Sigmoid colon (tissue), 7 donors: ENCODE measurements around the gene POLR3A. TPM values are rescaled to one million over a fixed set of nuclear protein-coding genes. Genes with fewer than 3 reads are reported as not detected.

ENCODE experiments used
- DNase-seq: peaks from one replicate; pipeline ENCODE4 v3.0.0-alpha.2; 2019
- H3K27ac ChIP-seq, 4 donors: fragments of 200-600 bp; sonication (generic); one replicate each; pipeline ENCODE4 v1.5.1; 2016 to 2019; ENCODE audit warnings: mild to moderate bottlenecking in 1 of 4
- H3K27me3 ChIP-seq, 3 donors: fragments of 200-600 bp; sonication (generic); one replicate each; pipeline ENCODE4 v1.5.1; 2019; ENCODE audit warnings: mild to moderate bottlenecking in 1 of 3
- H3K36me3 ChIP-seq, 4 donors: fragments of 200-600 bp; sonication (generic); one replicate each; pipeline ENCODE4 v1.5.1; 2016 to 2019
- H3K4me1 ChIP-seq, 4 donors: fragments of 200-600 bp; sonication (generic); one replicate each; pipeline ENCODE4 v1.5.1; 2017 to 2019
- H3K4me3 ChIP-seq, 4 donors: fragments of 200-600 bp; sonication (generic); one replicate each; pipeline ENCODE4 v1.5.1; 2017 to 2019; ENCODE audit warnings: mild to moderate bottlenecking in 2 of 4, moderate library complexity in 1 of 4
- H3K9me3 ChIP-seq, 4 donors: fragments of 200-600 bp in 3 of 4; sonication (generic) in 3 of 4; one replicate each; pipeline versions ENCODE4 v1.5.1 to v1.6.1; 2013 to 2019
- CTCF ChIP-seq, 4 experiments: fragments of 450-650 bp in 3 of 4; fragments of 200-600 bp in 1 of 4; IDR thresholded peaks; one replicate each; pipeline ENCODE4 v1.5.1; 2016 to 2019; ENCODE audit warnings: antibody characterized with exemption in 4 of 4, mild to moderate bottlenecking in 3 of 4, moderate library complexity in 2 of 4
- EP300 ChIP-seq, 4 donors: sonication (generic); formaldehyde crosslinking; IDR thresholded peaks; one replicate each; pipeline ENCODE4 v1.6.1; 2017; ENCODE audit warnings: antibody characterized with exemption in 4 of 4
- POLR2A ChIP-seq, 2 donors: fragments of 450-650 bp; IDR thresholded peaks; one replicate each; pipeline ENCODE4 v1.6.1; 2016; ENCODE audit warnings: antibody characterized with exemption in 2 of 2, mild to moderate bottlenecking in 2 of 2, moderate library complexity in 2 of 2
- POLR2AphosphoS5 ChIP-seq, 4 donors: sonication (generic); formaldehyde crosslinking; IDR thresholded peaks; one replicate each; pipeline ENCODE4 v1.6.1; 2017; ENCODE audit warnings: antibody characterized with exemption in 4 of 4
- WGBS, 2 donors: extraction: QIAGEN DNeasy Blood & Tissue Kit; methylation state at CpG; one replicate each; pipeline ENCODE4 v1.1.7; 2013; 5-methylcytosine and 5-hydroxymethylcytosine counted together
- intact Hi-C: fragments of 100-400 bp; cut with DNase I; formaldehyde crosslinking; loops from one replicate; pipeline ENCODE4 v1.15.1; 2023
- polyA plus RNA-seq, 3 donors: library from polyadenylated mRNA; stranded (reverse); fragments of 200-250 nt; gene quantifications; one replicate each; pipeline ENCODE4 v1.2.3, GENCODE V29; 2013
- total RNA-seq, 4 donors: library from RNA; depleted of rRNA; stranded (reverse); fragments of >200 nt; gene quantifications; one replicate each; pipeline ENCODE4 v1.1.0, GENCODE V29; 2016
- donor health status: healthy with polysubstance abuse.
- donor health status: Bipolar disorder and iron deficiency.
- donor health status: healthy.

The POLR3A gene
- total and polyA plus RNA-seq, 7 donors, result 1.6 to 13.0 (median 9.6) TPM

- peaks cover 11 to 99% (median 64%) of the 10 kb centered on the region in 4 donors for H3K36me3 ChIP-seq
- intact Hi-C loops, result no loop called here
- TF ChIP-seq POLR2A (IDR thresholded peaks at IDR 0.05) (no peak), EP300 (IDR thresholded peaks at IDR 0.05) (no peak), POLR2AphosphoS5 (IDR thresholded peaks at IDR 0.05) (no peak), CTCF (IDR thresholded peaks at IDR 0.05) (no peak)
- H3K27me3 ChIP-seq, result no peaks in the 10 kb centered on the region
- H3K9me3 ChIP-seq, result no peaks in the 10 kb centered on the region
- H3K4me3 ChIP-seq, result no peak overlapping the region
- 84 to 85% methylated on average over 1 of the region's 1 CpG for WGBS, 2 donors
- H3K27ac ChIP-seq, result no peak overlapping the region
- DNase-seq, result no peak
- H3K4me1 ChIP-seq, result no peaks in the 10 kb centered on the region
Observed at GRCh38 chr10:78013564-78013963, 15.8 kb downstream of the POLR3A start.

- no peak for TF ChIP-seq POLR2AphosphoS5 (IDR thresholded peaks at IDR 0.05)
- TF ChIP-seq EP300 (IDR thresholded peaks at IDR 0.05), result no peak
- TF ChIP-seq CTCF (IDR thresholded peaks at IDR 0.05), result no peak
- TF ChIP-seq POLR2A (IDR thresholded peaks at IDR 0.05), result no peak
- Histone ChIP-seq H3K36me3 (peaks cover 9 to 96% (median 54%) of the 10 kb centered on the region in 4 donors), H3K27ac (no peak overlapping the region), H3K9me3 (no peaks in the 10 kb centered on the region), H3K4me3 (no peak overlapping the region), H3K4me1 (no peaks in the 10 kb centered on the region), H3K27me3 (no peaks in the 10 kb centered on the region)
- 92 to 93% methylated on average over 4 of the region's 4 CpGs for WGBS, 2 donors
- intact Hi-C loops, result no loop called here
- DNase-seq, result no peak
Observed at GRCh38 chr10:78011065-78011464, 18.2 kb downstream of the POLR3A start.

- 73 to 90% methylated on average over 7 of the region's 7 CpGs for WGBS, 2 donors
- no peak for DNase-seq
- Histone ChIP-seq H3K27me3 (no peaks in the 10 kb centered on the region), H3K36me3 (peaks cover 9 to 96% (median 56%) of the 10 kb centered on the region in 4 donors), H3K4me1 (no peaks in the 10 kb centered on the region), H3K9me3 (no peaks in the 10 kb centered on the region), H3K4me3 (no peak overlapping the region), H3K27ac (no peak overlapping the region)
- TF ChIP-seq CTCF (IDR thresholded peaks at IDR 0.05) (no peak), POLR2A (IDR thresholded peaks at IDR 0.05) (no peak), EP300 (IDR thresholded peaks at IDR 0.05) (no peak), POLR2AphosphoS5 (IDR thresholded peaks at IDR 0.05) (no peak)
- intact Hi-C loops, result no loop called here
Observed at GRCh38 chr10:78010278-78010677, 19.0 kb downstream of the POLR3A start.

GRCh38 chr10:78009662-78010061 is 19.7 kb downstream of the POLR3A start:
- WGBS, 2 donors, result 94 to 97% methylated on average over 6 of the region's 6 CpGs
- peaks cover 9 to 96% (median 57%) of the 10 kb centered on the region in 4 donors for H3K36me3 ChIP-seq

More at GRCh38 chr10:78009662-78010061, 19.7 kb downstream of the POLR3A start:
- Histone ChIP-seq H3K9me3 (no peaks in the 10 kb centered on the region), H3K27ac (no peak overlapping the region), H3K27me3 (no peaks in the 10 kb centered on the region), H3K4me1 (no peaks in the 10 kb centered on the region), H3K4me3 (no peak overlapping the region)
- no peak for DNase-seq
- no peak for TF ChIP-seq EP300 (IDR thresholded peaks at IDR 0.05)
- no peak for TF ChIP-seq CTCF (IDR thresholded peaks at IDR 0.05)
- TF ChIP-seq POLR2AphosphoS5 (IDR thresholded peaks at IDR 0.05), result no peak
- no peak for TF ChIP-seq POLR2A (IDR thresholded peaks at IDR 0.05)
- intact Hi-C loops, result no loop called here
